Type B pancreatic cell (in vitro differentiated cells): ENCODE results near the gene EIPR1. TPM values are rescaled to one million over a fixed set of nuclear protein-coding genes. Genes with fewer than 3 reads are reported as not detected.
"Not testable (repeated sequence)": the region's sequence is repeated elsewhere in the genome, so short reads cannot be mapped to it uniquely, and the experiment has no call there.

Source experiments
- DNase-seq: peaks from one replicate; pipeline ENCODE4 v3.0.0; 2021; ENCODE audit warnings: mixed read lengths; ENCODE audit not compliant: unreplicated experiment; ENCODE audit errors: extremely low spot score
- H3K27ac Mint-ChIP-seq: 2 replicates; pipeline ENCODE4 v1.8.0; 2021; ENCODE audit warnings: mild to moderate bottlenecking, mixed read lengths
- H3K27me3 Mint-ChIP-seq: 2 replicates; pipeline ENCODE4 v1.8.0; 2021; ENCODE audit warnings: mixed read lengths
- H3K36me3 Mint-ChIP-seq: 2 replicates; pipeline ENCODE4 v1.8.0; 2021; ENCODE audit warnings: mixed read lengths
- H3K4me1 Mint-ChIP-seq: one replicate; pipeline ENCODE4 v1.8.0; 2021; ENCODE audit warnings: mixed read lengths; ENCODE audit not compliant: unreplicated experiment
- H3K4me3 Mint-ChIP-seq: 2 replicates; pipeline ENCODE4 v1.8.0; 2021; ENCODE audit warnings: mild to moderate bottlenecking, mixed read lengths
- H3K9me3 Mint-ChIP-seq: 2 replicates; pipeline ENCODE4 v1.8.0; 2021; ENCODE audit warnings: mixed read lengths
- CTCF ChIP-seq: fragments of 200-600 bp; sonication (generic); conservative IDR thresholded peaks from 2 replicates; pipeline ENCODE4 v1.5.0; 2021; ENCODE audit warnings: antibody characterized with exemption, mild to moderate bottlenecking
- total RNA-seq: library from RNA; stranded (reverse); gene quantifications from 2 replicates; pipeline ENCODE4 v1.2.1, GENCODE V29; 2021; ENCODE audit warnings: low replicate concordance

Gene EIPR1
- total RNA-seq, 1 donor from 2014 or later = 24.9 TPM

GRCh38 chr2:3182848-3183247, 194.8 kb downstream of the EIPR1 start:
- Mint-ChIP-seq H3K4me3 (no peak overlapping the region), H3K36me3 (peaks cover 4% of the 10 kb centered on the region), H3K4me1 (no peaks in the 10 kb centered on the region), H3K27me3 (no peaks in the 10 kb centered on the region), H3K9me3 (peaks cover 10% of the 10 kb centered on the region), H3K27ac (no peak overlapping the region)
- DNase-seq = no peak
- TF ChIP-seq CTCF = no peak

GRCh38 chr2:3181416-3182010, 196.1 kb downstream of the EIPR1 start:
- TF ChIP-seq CTCF = no peak
- no peak overlapping the region for H3K27ac Mint-ChIP-seq
- H3K4me1 Mint-ChIP-seq = no peaks in the 10 kb centered on the region
- DNase-seq = no peak
- peaks cover 4% of the 10 kb centered on the region for H3K36me3 Mint-ChIP-seq
- H3K9me3 Mint-ChIP-seq = peaks cover 10% of the 10 kb centered on the region
- H3K4me3 Mint-ChIP-seq = no peak overlapping the region
- H3K27me3 Mint-ChIP-seq = no peaks in the 10 kb centered on the region

GRCh38 chr2:3180909-3181221, 196.8 kb downstream of the EIPR1 start:
- H3K4me1 Mint-ChIP-seq, H3K27ac Mint-ChIP-seq, H3K4me3 Mint-ChIP-seq, H3K36me3 Mint-ChIP-seq, H3K9me3 Mint-ChIP-seq, H3K27me3 Mint-ChIP-seq, DNase-seq: not testable (repeated sequence)

GRCh38 chr2:3180082-3180908, 197.3 kb downstream of the EIPR1 start:
- Mint-ChIP-seq H3K27me3 (no peaks in the 10 kb centered on the region), H3K9me3 (peaks cover 10% of the 10 kb centered on the region), H3K4me3 (no peak overlapping the region), H3K36me3 (peaks cover 2% of the 10 kb centered on the region), H3K4me1 (no peaks in the 10 kb centered on the region), H3K27ac (no peak overlapping the region)
- TF ChIP-seq CTCF = no peak
- no peak for DNase-seq

GRCh38 chr2:3179626-3180025, 198.0 kb downstream of the EIPR1 start:
- no peak for DNase-seq
- no peaks in the 10 kb centered on the region for H3K36me3 Mint-ChIP-seq
- H3K27me3 Mint-ChIP-seq = no peaks in the 10 kb centered on the region
- no peak overlapping the region for H3K27ac Mint-ChIP-seq
- H3K4me3 Mint-ChIP-seq = no peak overlapping the region
- H3K4me1 Mint-ChIP-seq = no peaks in the 10 kb centered on the region
- H3K9me3 Mint-ChIP-seq = peaks cover 10% of the 10 kb centered on the region
- TF ChIP-seq CTCF = no peak

- no peaks in the 10 kb centered on the region for H3K36me3 Mint-ChIP-seq
- no peaks in the 10 kb centered on the region for H3K4me1 Mint-ChIP-seq
- H3K27me3 Mint-ChIP-seq = no peaks in the 10 kb centered on the region
- no peak overlapping the region for H3K27ac Mint-ChIP-seq
- DNase-seq = no peak
- peaks cover 10% of the 10 kb centered on the region for H3K9me3 Mint-ChIP-seq
- H3K4me3 Mint-ChIP-seq = no peak overlapping the region
- TF ChIP-seq CTCF = peak; percentile 55
Measured at GRCh38 chr2:3179208-3179607, 198.4 kb downstream of the EIPR1 start.
